AG10803 (cell line): ENCODE results near the gene PDE6A.

Experiments
- DNase-seq: peaks from one replicate; pipeline ENCODE4 v3.0.0; 2010; ENCODE audit warnings: low read depth
- H3K4me3 ChIP-seq: 2 replicates; pipeline ENCODE4 v1.5.1; 2011; ENCODE audit warnings: mild to moderate bottlenecking, low read length, control low read depth
- TF ChIP-seq, protein P1 (sequence below): conservative IDR thresholded peaks from 2 replicates; pipeline ENCODE4 v1.5.1; 2011; ENCODE audit warnings: mild to moderate bottlenecking, low read length, control low read depth, inconsistent platforms

Gene PDE6A

DNA sequence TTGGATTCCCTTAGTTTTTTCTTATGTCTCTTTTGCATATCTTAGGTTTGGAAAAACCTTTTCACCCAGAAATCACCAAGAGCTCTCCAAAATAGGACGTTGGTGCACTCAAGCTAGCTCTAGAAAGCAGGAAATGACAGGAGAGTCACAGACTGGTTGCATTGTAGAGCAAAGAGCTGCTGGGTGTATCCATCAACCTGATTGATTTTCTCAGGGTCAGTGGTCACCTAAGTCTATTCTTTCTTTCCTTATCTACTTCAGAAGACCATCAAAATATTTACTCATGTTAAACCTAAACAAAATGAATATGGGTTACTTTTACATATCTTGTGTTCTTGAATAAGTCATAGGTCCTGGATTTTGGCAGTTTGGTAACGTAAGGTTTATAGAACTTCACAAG is 30.8 kb upstream of the PDE6A start:
- DNase-seq = no peak
- TF ChIP-seq, protein P1, sequence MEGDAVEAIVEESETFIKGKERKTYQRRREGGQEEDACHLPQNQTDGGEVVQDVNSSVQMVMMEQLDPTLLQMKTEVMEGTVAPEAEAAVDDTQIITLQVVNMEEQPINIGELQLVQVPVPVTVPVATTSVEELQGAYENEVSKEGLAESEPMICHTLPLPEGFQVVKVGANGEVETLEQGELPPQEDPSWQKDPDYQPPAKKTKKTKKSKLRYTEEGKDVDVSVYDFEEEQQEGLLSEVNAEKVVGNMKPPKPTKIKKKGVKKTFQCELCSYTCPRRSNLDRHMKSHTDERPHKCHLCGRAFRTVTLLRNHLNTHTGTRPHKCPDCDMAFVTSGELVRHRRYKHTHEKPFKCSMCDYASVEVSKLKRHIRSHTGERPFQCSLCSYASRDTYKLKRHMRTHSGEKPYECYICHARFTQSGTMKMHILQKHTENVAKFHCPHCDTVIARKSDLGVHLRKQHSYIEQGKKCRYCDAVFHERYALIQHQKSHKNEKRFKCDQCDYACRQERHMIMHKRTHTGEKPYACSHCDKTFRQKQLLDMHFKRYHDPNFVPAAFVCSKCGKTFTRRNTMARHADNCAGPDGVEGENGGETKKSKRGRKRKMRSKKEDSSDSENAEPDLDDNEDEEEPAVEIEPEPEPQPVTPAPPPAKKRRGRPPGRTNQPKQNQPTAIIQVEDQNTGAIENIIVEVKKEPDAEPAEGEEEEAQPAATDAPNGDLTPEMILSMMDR = no peak
- H3K4me3 ChIP-seq = no peak overlapping the region

DNA sequence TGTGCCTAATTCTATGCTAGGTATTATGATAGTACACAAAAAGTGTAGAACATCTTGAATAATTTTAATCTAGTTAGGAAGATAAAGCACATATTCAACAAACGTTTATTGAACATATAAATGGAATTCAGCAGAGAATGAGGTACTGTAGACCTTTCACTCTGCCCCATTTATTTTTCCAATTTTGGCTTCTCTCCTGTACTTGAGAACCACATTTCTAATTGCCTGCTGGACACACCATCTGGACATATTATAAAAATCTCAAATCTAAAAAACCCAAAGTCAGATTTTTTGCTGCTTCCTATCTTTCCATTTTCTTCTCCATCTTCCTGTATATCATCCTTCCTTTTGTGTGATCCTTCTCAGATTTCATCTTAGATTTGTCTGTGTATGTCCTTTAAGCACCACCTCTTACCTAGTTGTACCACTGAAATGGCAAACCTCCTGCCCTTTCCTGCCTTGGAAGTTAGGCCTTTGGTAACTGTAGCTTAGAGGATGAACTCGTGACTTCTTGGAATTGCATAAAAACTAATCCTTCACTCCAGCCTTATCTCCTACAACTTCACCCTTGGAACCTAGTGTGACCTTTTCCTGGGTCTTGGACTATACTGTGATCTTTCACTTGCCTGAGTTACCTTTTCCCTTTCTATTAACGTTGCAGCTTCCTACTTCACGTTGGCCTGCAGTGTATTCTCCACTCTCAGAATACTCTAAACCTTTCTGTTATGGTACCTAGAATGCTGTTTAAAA is 24.8 kb upstream of the PDE6A start:
- no peak for DNase-seq
- TF ChIP-seq, protein P1 = no peak
- no peak overlapping the region for H3K4me3 ChIP-seq

DNA sequence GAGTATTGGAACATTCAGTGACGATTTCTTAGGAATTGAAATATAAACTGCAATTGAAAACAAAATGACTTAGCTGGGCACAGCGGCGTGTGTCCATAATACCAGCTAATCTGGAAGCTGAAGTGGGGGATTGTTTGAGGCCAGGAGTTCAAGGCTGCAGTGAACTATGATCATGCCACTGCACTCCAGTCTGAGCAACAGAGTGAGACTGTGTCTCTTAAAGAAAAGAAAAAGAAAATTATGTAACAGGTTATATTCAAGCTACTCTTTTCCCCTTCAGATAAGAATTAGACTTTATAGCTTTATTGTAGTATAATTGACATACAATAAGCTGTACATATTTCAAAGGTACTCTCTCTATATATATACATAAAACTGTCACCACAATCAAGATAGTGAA is 22.4 kb upstream of the PDE6A start:
- H3K4me3 ChIP-seq = no peak overlapping the region
- TF ChIP-seq, protein P1 = no peak
- no peak for DNase-seq

DNA sequence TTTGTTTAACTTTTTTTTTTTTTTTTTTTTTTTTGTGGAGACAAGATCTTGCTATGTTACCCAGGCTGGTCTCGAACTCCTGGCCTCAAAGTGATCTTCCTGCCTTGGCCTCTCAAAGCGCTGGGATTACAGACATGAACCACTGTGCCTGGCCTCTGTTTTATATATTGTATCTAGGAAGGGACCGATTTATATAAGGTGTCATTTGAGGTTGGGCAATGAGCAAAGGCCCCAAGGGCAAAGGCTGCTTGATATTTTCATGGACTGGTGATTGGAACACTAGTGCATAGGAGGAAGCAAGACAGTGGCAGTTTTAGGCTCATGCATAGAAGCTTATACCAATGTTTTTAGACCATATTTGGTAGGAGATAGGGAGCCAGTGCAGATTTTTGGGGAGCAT is 19.1 kb upstream of the PDE6A start:
- no peak for DNase-seq
- no peak overlapping the region for H3K4me3 ChIP-seq
- TF ChIP-seq, protein P1 = no peak

DNA sequence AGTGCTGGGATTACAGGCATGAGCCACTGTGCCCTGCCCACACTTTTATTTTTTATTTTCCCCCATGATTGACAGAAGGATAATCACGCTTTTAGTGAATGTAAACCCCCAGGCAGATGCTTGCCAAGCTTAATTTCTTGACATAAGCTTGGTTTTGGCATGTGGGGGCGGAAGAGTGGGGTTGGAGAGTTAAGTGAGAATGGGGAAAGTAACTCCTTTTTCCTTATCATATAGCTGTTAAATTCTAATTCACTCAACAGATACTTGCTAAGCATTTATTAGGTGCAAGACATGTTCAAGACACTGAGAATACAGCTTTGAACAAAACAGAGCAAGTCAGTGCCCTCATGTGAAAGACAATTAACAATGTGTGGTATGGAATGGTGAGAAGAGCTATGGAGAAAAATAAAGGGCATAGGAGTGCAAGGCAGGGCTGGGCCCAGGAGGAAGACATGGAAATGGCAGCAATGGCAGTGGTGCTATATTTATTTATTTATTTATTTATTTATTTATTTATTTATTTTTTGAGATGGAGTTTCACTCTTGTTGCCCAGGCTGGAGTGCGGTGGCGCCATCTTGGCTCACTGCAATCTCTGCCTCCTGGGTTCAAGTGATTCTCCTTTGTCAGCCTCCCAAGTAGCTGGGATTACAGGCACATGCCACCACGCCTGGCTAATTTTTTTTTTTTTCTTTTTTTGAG is 18.2 kb upstream of the PDE6A start:
- no peak for DNase-seq
- TF ChIP-seq, protein P1 = no peak
- H3K4me3 ChIP-seq = no peak overlapping the region

DNA sequence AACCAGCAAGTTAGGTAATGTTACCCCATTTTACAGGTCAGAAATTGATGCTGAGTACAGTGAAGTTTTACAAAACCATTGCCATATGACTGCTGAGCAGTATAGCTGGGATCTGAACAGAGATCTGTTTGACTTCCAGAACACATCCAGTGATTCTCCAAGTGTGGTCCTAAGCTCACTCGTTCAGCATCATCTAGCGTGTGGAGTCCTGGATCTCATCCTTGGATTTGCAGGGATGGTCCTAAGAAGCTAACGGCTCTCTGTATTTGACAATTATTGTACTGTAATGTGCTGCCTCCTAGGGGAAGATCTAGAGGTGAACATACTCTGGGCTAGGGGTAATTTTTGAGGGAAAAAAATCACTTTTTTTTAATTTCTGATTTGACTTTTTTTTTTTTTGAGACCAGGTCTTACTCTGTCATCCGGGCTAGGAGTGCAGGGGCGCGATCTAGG is 17.4 kb upstream of the PDE6A start:
- peak; percentile 57 for DNase-seq
- no peak overlapping the region; the same call in 1 of the 2 replicates for H3K4me3 ChIP-seq
- TF ChIP-seq, protein P1 = peak; percentile 65
